Measurements from ENCODE around the gene PLGLB2.
"Not testable (repeated sequence)": the region's sequence is repeated elsewhere in the genome, so short reads cannot be mapped to it uniquely, and the experiment has no call there.

The PLGLB2 gene

GRCh38 chr2:87747791-87748190 is at the start of gene PLGLB2:
Gene PLGLB2 (plus strand): TSS chr2:87748087. CDS start chr2:87748154, 67 bp downstream.
- not testable (repeated sequence) for DNase-seq (ENCODE audit: low read depth in 2 of 2)

GRCh38 chr2:87704572-87705323 is 43.1 kb upstream of the PLGLB2 start:
- not testable (repeated sequence) for DNase-seq (ENCODE audit: low read depth in 2 of 2)

GRCh38 chr2:87708368-87708767 is 39.5 kb upstream of the PLGLB2 start:
- not testable (repeated sequence) for DNase-seq (ENCODE audit: low read depth in 2 of 2)

- DNase-seq (ENCODE audit: low read depth in 2 of 2): not testable (repeated sequence)
Observed at GRCh38 chr2:87727940-87728599, 19.8 kb upstream of the PLGLB2 start.

- DNase-seq (ENCODE audit: low read depth in 2 of 2): not testable (repeated sequence)
Observed at GRCh38 chr2:87740928-87741327, 7.0 kb upstream of the PLGLB2 start.

GRCh38 chr2:87742393-87743108 is 5.3 kb upstream of the PLGLB2 start:
- DNase-seq (ENCODE audit: low read depth in 2 of 2): not testable (repeated sequence)

- DNase-seq (ENCODE audit: low read depth in 2 of 2): not testable (repeated sequence)
Observed at GRCh38 chr2:87743638-87744037, 4.2 kb upstream of the PLGLB2 start.

GRCh38 chr2:87745353-87745951 is 2.4 kb upstream of the PLGLB2 start:
- DNase-seq (ENCODE audit: low read depth in 2 of 2): not testable (repeated sequence)

GRCh38 chr2:87748524-87748923 is 637 bp downstream of the PLGLB2 start:
- DNase-seq (ENCODE audit: low read depth in 2 of 2): not testable (repeated sequence)

GRCh38 chr2:87750560-87750959 is 2.7 kb downstream of the PLGLB2 start:
- not testable (repeated sequence) for DNase-seq (ENCODE audit: low read depth in 2 of 2)

- DNase-seq (ENCODE audit: low read depth in 2 of 2): not testable (repeated sequence)
Observed at GRCh38 chr2:87754759-87755158, 6.9 kb downstream of the PLGLB2 start.

Measured in stimulated activated CD8-positive, alpha-beta memory T cell treated with anti-CD3 and anti-CD28 coated beads, Interleukin-15, amount 100 ng/mL, for 4 hours (primary cell).